Activated CD4-positive, CD25-positive, alpha-beta regulatory T cell (primary cell): Measurements from ENCODE around the gene SMIM32.

Source experiments
- DNase-seq, 4 experiments: peaks; one replicate each; lab custom pipeline; 2025; lab: John Stamatoyannopoulos, UW

Gene SMIM32

DNA sequence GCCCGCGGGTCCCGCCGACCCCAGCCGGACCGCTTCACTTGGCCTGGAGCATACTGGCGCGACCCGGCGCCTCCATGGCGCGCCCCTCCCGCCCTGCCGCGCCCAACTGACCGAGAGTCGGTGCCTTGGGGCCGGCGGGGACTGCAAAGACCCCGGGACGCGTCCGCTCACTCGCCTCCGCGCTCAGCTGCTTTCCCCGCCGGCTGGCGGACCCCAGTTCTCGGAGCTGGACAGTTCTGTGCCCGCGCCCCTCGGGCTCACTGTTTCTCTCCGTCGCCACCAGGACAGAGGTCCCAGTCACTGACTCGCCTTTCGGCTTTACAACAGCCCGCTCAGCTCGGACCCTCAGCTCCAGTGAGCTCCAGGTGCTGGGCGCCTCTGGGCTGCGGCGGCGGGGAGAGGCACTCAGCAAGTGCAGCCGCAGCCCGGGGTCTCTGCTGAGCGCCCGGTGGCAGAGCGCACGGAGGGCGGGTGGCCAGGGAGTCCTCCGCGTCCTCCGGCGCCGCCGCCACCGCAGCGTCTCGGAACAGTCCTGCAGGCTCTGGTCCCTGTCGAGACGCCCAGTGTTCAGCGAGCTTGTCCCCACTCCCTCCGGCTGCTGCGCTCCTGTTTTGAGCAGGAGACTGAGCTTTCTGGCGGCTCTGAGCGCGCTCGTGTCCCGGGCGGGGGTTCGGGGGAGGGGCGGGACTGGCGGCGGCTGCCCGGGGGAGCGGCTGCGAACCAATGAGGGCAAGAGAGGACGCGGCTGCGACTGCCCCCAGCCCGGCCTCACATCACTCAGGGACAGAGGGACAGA, at the start of gene SMIM32:
TSS of gene SMIM32 (minus strand) at position 637 of the 796 bp plus-strand sequence. CDS start 638 bp downstream, outside the sequence.
- DNase-seq, result no peak

DNA sequence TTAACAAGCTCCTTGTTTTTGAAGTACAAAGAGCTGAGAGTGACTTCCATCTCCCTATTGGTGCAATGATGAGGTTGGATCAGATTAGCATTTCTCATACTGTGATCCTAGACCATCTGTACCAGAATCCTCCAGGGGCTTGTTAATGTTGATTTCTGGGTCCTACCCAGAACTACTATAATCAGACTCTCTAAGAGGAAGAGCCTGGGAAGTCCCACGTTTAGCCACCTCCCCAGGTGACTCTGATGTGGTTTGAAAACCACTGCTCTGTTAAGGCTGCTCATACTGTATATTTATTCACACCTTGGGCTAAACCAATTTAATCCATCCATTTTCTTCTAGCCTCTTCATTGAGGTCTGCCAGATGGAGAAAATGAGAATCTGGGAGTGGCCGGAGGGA, 49.6 kb upstream of the SMIM32 start:
- no peak for DNase-seq

DNA sequence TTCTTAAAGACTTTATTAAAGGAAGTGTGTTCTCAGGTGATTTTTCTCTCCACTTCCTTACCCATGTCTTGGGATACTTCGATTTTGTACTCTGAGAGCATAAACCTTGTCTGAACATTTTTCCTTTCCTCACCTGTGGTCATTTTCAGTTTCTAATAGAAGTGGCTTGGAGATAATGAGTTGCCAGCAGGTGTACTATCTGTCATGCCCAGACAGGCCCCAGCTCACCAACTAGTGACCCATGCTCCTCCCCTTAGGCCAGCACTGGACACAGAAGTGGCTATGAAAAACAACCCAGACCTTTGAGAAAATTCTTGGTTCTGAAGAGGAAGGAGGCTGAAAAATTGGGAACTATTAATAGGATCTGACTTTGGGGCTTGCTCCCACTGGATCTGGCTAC, 49.2 kb upstream of the SMIM32 start:
- DNase-seq, result no peak

GRCh38 chr5:136240894-136241293, 47.9 kb upstream of the SMIM32 start:
- DNase-seq, result no peak

GRCh38 chr5:136236479-136237083, 43.6 kb upstream of the SMIM32 start:
- no peak for DNase-seq

GRCh38 chr5:136235321-136235720, 42.4 kb upstream of the SMIM32 start:
- DNase-seq, result no peak

- DNase-seq, result no peak
Observed at GRCh38 chr5:136232316-136232715, 39.4 kb upstream of the SMIM32 start.

- DNase-seq, result no peak
Observed at GRCh38 chr5:136230176-136230575, 37.2 kb upstream of the SMIM32 start.

DNA sequence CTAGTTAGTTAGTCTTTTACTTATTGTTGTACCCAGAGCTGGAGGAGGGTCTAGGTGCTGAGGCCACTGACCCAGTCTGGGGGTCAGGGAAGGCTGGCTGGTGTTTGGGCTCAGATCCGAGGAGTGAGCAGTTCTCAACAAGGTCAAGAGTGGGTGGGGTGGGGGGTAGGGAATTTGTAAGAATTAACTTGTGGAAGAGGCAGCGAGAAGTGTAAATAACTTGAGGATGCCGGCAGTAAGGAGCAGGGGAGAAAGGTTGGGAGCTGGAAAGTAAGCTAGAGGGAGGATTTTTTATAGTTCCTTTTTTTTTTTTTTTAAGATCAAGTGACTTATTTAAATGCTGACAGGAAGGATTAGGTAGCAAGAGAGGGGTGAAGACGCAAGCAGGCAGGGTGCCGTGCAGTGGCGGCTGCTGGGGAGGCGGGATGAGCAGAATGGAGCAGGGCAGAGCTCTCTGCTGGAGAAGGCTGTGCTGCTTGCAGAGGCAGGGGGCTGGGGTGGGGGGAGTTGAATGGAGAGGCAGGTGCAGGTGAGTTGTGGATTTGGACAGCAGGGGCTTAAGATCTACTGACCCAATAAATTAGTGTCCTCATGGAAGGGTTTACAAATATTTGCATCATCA, 35.3 kb upstream of the SMIM32 start:
- no peak for DNase-seq

DNA sequence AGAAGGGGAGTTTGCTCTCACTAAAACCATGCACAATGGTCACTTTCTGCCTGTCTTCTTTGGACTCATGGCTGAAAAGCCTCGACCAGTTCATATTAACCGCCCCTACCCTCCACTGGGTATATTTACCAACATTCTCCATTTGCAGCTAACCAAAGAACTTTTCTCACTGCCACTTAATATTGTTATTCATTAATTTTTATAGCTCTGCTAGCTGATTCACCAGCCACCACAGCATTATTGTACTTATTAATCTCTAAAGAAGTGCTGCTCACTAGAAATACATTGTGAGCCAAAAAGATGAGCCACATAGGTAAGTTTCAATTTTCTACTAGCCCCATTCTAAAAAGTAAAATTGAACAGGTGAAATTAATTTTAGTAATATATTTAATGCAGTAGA, 33.4 kb upstream of the SMIM32 start:
- no peak for DNase-seq

DNA sequence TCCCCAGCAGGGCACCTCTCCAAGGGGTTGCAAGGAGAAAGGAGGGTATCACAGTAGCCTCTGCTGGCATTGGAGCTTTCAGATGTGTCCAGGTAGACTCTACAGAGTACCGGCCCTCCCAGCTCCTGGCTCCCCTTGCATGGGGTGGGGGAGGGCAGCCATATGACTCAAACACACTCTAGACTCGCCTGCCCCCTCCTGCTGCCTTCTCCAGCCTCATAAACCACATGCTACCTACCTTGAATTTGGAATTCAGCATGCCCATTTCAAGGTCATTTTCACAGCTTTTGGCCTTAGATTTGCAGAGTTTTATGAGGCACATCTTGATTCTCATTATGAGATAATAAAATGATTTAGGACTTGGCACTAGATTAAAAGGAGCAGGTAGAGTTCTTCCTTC, 32.8 kb upstream of the SMIM32 start:
- DNase-seq, result no peak

DNA sequence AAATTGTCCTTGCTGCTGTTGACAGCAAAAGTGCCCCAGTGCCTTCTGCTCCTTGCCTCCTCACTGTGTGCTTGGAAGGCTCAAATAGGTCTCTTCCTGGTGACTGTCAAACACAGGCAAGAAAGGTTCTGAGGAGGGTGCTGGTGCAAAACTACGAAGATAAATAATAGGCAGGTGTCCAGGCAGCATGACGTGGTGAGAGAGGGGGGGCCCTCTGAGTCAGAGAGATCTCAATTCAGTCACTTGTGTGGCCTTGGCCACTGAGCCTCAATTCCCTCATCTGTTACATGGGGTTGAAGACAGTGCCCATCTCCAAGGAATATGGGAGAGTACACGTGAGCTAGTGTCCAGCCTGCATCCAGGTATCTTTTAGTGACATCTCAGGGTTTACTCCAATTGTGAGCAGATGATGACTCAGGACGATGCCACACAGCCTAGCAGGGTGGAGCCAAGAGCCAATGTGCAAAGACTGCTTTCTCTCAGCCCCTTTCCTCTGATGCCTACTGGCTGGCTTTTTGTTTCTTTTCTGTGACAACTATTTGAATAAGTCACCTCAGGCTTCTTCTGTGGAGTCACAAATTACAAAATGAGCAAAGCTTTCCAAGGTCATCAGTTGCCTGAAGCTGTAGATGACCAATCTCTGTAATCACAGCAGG, 29.7 kb upstream of the SMIM32 start:
- DNase-seq, result no peak

- DNase-seq, result no peak
Observed at GRCh38 chr5:136221340-136221739, 28.4 kb upstream of the SMIM32 start.

GRCh38 chr5:136216230-136216629, 23.3 kb upstream of the SMIM32 start:
- DNase-seq, result no peak

DNA sequence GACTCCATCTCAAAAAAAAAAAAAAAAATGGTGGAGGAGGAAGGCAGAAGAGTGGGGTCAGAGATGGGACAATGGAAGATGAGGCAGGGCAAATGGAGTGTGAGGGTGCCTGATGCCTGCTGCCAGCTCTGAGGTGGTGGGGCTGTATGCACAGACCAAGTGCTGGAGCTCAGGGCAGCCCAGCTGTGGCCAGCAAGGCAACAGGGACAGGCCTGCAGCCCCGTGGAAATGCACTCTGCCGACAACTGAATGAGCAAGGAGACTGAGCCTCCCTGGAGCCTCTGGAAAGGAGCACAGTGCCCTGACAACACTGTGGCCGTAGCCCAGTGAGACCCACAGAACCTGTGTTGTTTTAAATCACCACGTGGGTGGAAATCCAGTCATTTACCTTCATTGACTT, 22.9 kb upstream of the SMIM32 start:
- no peak for DNase-seq

DNA sequence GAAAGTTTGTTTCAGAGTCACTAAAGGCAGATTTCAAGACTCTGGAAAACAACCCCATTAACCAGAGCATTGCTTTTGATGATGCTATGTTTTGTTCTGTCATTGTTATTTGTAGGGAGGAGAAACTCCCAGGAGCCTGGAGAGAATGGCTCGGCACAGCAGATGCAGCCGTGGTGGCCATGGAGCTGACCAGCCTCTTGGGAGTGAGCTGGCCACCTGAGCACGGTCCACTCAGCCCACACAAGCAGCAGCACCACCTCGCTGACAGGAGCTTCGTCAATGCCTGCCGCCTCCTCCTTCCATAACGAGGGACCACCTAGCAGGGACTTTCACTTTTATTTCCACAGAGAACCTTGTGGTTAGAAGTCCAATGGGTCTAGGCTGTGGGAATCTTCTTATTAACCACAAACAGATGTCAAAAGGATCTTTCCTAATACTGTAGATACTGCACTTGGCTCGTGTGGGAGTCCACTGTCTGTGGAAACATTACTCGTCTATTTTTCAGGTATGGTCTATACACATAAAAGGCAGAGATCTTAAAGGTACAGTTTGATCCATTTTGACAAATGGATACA, 21.0 kb upstream of the SMIM32 start:
- DNase-seq, result no peak

DNA sequence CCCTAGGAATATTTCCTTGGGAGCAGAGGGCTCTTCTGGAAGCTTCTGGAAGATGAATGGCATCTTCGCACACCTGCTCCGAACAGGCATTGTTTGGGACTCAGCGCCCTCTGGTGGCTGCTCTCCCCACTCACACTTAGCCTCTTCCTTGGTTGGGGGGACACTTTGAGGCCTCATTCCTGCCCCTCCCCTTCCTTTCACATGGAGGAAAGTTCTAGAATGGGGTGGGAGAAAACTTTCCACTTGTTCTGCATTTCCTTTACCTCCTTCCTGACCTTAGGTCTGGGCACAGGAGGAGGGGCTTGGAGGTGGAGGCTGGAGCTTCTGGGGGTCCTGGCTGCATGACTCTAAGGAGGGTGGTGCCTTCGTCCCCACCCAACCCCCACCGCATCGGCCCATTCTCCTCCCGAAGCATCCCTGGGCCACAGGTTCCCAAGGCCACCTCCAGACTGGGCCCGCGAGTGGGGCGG, 19.3 kb upstream of the SMIM32 start:
- no peak for DNase-seq

GRCh38 chr5:136211282-136212040, 18.5 kb upstream of the SMIM32 start:
- DNase-seq, result no peak

DNA sequence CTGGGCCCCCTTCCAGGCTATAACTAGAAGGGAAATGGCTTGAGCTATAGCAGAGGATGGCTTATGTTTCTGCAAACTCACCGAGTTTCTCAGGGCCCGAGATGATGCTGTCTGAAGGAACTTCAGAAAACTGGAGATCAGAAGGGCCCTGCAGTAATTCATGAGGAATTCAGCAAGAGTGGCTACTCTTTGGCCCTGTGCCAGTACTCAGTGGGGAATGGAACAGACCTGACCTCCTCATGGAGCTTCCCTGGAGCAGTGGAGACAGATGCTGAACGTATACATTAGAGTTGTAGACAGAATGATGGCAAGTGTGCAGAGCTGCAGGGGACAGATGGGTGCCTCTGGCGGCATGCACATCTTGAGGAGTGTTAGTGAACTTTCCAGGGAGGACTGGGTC, 17.3 kb upstream of the SMIM32 start:
- no peak for DNase-seq

GRCh38 chr5:136209346-136209910, 16.5 kb upstream of the SMIM32 start:
- DNase-seq, result no peak

DNA sequence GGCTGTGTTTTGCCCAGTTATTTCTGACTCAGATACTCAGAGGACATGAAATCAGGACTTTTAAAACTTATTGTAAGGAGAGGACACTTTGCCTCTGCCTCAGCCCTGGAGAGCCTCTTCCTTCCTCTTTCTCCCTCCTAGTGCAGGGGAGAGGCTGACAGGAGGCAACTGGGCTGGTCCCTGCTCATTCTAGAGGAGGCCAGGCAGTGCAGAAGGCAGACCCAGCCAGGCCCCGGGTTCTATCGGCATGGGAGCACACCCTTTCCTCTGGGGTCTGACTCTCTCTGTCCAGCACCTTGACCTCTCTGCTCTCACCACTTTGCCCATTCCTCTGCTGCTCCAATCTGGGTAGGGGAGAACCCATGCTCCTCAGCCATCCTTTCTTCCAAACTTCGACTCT, 16.0 kb upstream of the SMIM32 start:
- DNase-seq, result no peak
